HCT116 (cell line): ENCODE data around the gene APBA1. TPM values are rescaled to one million over a fixed set of nuclear protein-coding genes. Genes with fewer than 3 reads are reported as not detected.

Experiments used
- ATAC-seq: fragments of 200-7000 bp; cut with Tn5 transposase; 2 replicates; pipeline ENCODE4 v1.9.1; 2020; ENCODE audit warnings: mild to moderate bottlenecking, moderate library complexity
- BruUV-seq: library from RNA; stranded (reverse); fragments of 400-500 nt; replicated peaks from 2 replicates; lab custom pipeline; 2021; lab: Mats Ljungman, UMichigan
- CTCF ChIA-PET: fragments of 300-600 bp; sonication (Branson Sonifier 250); formaldehyde crosslinking; loops from one replicate; lab custom pipeline; 2021; ENCODE audit warnings: antibody characterized with exemption; lab: Charles Lee
- POLR2A ChIA-PET: fragments of 300-600, 350-600 bp; sonication (Branson Sonifier 250); formaldehyde crosslinking; loops from one replicate; lab custom pipeline; 2021; ENCODE audit warnings: antibody characterized with exemption; lab: Charles Lee
- RAD21 ChIA-PET, 2 experiments: fragments of 300-600 bp; sonication (Branson Sonifier 250); formaldehyde crosslinking; loops; one replicate each; lab custom pipeline; 2023; ENCODE audit warnings: low total read pairs in 2 of 2; ENCODE audit not compliant: uncharacterized antibody in 2 of 2, unreplicated experiment in 2 of 2, low non-redundant PET in 1 of 2; lab: Charles Lee
- DNase-seq: peaks from one replicate; pipeline ENCODE4 v3.0.0-alpha.2; 2010; ENCODE audit warnings: low read depth, low spot score
- H2AFZ ChIP-seq: fragments of 200-600 bp; shearing (Covaris generic), sonication (generic); 2 replicates; pipeline ENCODE4 v1.6.1; 2017; ENCODE audit warnings: low read depth, mixed run types, mixed read lengths, antibody characterized with exemption, low read length; ENCODE audit not compliant: poor library complexity, severe bottlenecking
- H3K27ac ChIP-seq: 2 replicates; pipeline ENCODE4 v1.5.1; 2012; ENCODE audit warnings: low read depth, low read length
- H3K27me3 ChIP-seq: fragments of 200-600 bp; sonication (generic); 2 replicates; pipeline ENCODE4 v1.6.1; 2016; ENCODE audit warnings: mixed run types, low read length, mixed read lengths; ENCODE audit not compliant: insufficient read depth
- H3K36me3 ChIP-seq, 2 experiments: fragments of 200-500 bp in 1 of 2; fragments of 200-600 bp in 1 of 2; sonication (Bioruptor generic) in 1 of 2; sonication (generic) in 1 of 2; 2 replicates each; pipeline versions ENCODE4 v1.5.1 to v1.6.1; 2014 to 2016; ENCODE audit warnings: low read length in 2 of 2, inconsistent platforms in 1 of 2, mixed read lengths in 1 of 2, mixed run types in 1 of 2; ENCODE audit not compliant: insufficient read depth in 2 of 2, control insufficient read depth in 1 of 2
- H3K4me1 ChIP-seq, 2 experiments: fragments of 200-600 bp in 1 of 2; sonication (generic) in 1 of 2; 2 replicates each; pipeline versions ENCODE4 v1.5.1 to v1.6.1; 2012 to 2017; ENCODE audit warnings: low read length in 2 of 2, inconsistent platforms in 1 of 2, mild to moderate bottlenecking in 1 of 2, mixed read lengths in 1 of 2, mixed run types in 1 of 2, moderate library complexity in 1 of 2; ENCODE audit not compliant: insufficient read depth in 2 of 2, control insufficient read depth in 1 of 2
- H3K4me2 ChIP-seq: fragments of 200-600 bp; sonication (generic); 2 replicates; pipeline ENCODE4 v1.6.1; 2017; ENCODE audit warnings: mixed run types, low read length, mixed read lengths
- H3K4me3 ChIP-seq, 2 experiments: fragments of 200-600 bp in 1 of 2; sonication (generic) in 1 of 2; replicated peaks in 1 of 2; 2 replicates each; pipeline ENCODE4 v1.5.1; 2011 to 2016; ENCODE audit warnings: low read length in 2 of 2, control low read depth in 1 of 2, low read depth in 1 of 2, mild to moderate bottlenecking in 1 of 2, mixed read lengths in 1 of 2, mixed run types in 1 of 2
- H3K79me2 ChIP-seq: fragments of 200-600 bp; sonication (generic); 2 replicates; pipeline ENCODE4 v1.6.1; 2017; ENCODE audit warnings: mild to moderate bottlenecking, mixed run types, low read length, moderate library complexity, mixed read lengths; ENCODE audit not compliant: insufficient read depth
- H3K9ac ChIP-seq: fragments of 200-600 bp; sonication (generic); 2 replicates; pipeline ENCODE4 v1.6.1; 2016; ENCODE audit warnings: low read length, mixed read lengths
- H3K9me2 ChIP-seq: fragments of 200-600 bp; sonication (generic), shearing (Covaris generic); 2 replicates; pipeline ENCODE4 v1.6.1; 2017; ENCODE audit warnings: mixed run types, mild to moderate bottlenecking, moderate library complexity; ENCODE audit not compliant: insufficient read depth
- H3K9me3 ChIP-seq, 2 experiments: fragments of 200-500 bp in 1 of 2; fragments of 200-600 bp in 1 of 2; sonication (Bioruptor generic) in 1 of 2; sonication (generic) in 1 of 2; 2 replicates each; pipeline ENCODE4 v1.6.1; 2014 to 2017; ENCODE audit warnings: low read length in 2 of 2, mixed read lengths in 2 of 2, inconsistent platforms in 1 of 2, low read depth in 1 of 2, mild to moderate bottlenecking in 1 of 2, mixed run types in 1 of 2, moderate library complexity in 1 of 2; ENCODE audit not compliant: control insufficient read depth in 1 of 2, insufficient read depth in 1 of 2
- H4K20me1 ChIP-seq: fragments of 200-600 bp; sonication (generic), shearing (Covaris generic); 2 replicates; pipeline ENCODE4 v1.6.1; 2017; ENCODE audit warnings: mixed run types, mild to moderate bottlenecking, moderate library complexity; ENCODE audit not compliant: insufficient read depth
- CBX3 ChIP-seq: IDR thresholded peaks from 2 replicates; pipeline ENCODE4 v1.6.1; 2012; ENCODE audit warnings: low read depth
- CEBPB ChIP-seq: IDR thresholded peaks from 2 replicates; pipeline ENCODE4 v1.6.1; 2012; ENCODE audit warnings: low read depth
- EGR1 ChIP-seq: IDR thresholded peaks from 2 replicates; pipeline ENCODE4 v1.6.1; 2012; ENCODE audit warnings: low read depth
- EZH2 ChIP-seq: fragments of 200-600 bp; sonication (generic); IDR thresholded peaks from 2 replicates; pipeline ENCODE4 v1.6.1; 2017; ENCODE audit warnings: antibody characterized with exemption, mixed run types
- EZH2phosphoT487 ChIP-seq: fragments of 200-600 bp; IDR thresholded peaks from 2 replicates; pipeline ENCODE4 v1.6.1; 2018; ENCODE audit warnings: antibody characterized with exemption, borderline replicate concordance
- FOSL1 ChIP-seq: IDR thresholded peaks from 2 replicates; pipeline ENCODE4 v1.6.1; 2012; ENCODE audit warnings: low read depth
- JUND ChIP-seq: IDR thresholded peaks from 2 replicates; pipeline ENCODE4 v1.6.1; 2012
- RAD21 ChIP-seq: IDR thresholded peaks from 2 replicates; pipeline ENCODE4 v1.6.1; 2012; ENCODE audit warnings: low read depth, mild to moderate bottlenecking
- SIN3A ChIP-seq: IDR thresholded peaks from 2 replicates; pipeline ENCODE4 v1.6.1; 2012; ENCODE audit warnings: low read depth
- SP1 ChIP-seq: IDR thresholded peaks from 2 replicates; pipeline ENCODE4 v1.6.1; 2012; ENCODE audit warnings: low read depth
- SRF ChIP-seq: IDR thresholded peaks from 2 replicates; pipeline ENCODE4 v1.6.1; 2012; ENCODE audit warnings: low read depth
- YY1 ChIP-seq: IDR thresholded peaks from 2 replicates; pipeline ENCODE4 v1.6.1; 2011; ENCODE audit warnings: low read length, low read depth, moderate library complexity, mild to moderate bottlenecking; ENCODE audit not compliant: insufficient replicate concordance; ENCODE audit errors: extremely low read depth
- ZFX ChIP-seq: fragments of 450-650 bp; IDR thresholded peaks from 2 replicates; pipeline ENCODE4 v1.6.1; 2017
- ZNF274 ChIP-seq: fragments of 200-500 bp; sonication (Bioruptor generic); IDR thresholded peaks from 2 replicates; pipeline ENCODE4 v1.6.1; 2014; ENCODE audit warnings: mild to moderate bottlenecking, low read depth, low read length, inconsistent platforms
- intact Hi-C: fragments of 100-400 bp; cut with micrococcal nuclease; formaldehyde crosslinking; loops from 2 replicates; pipeline ENCODE4 v1.10.0; 2022
- total RNA-seq: library from RNA; stranded (reverse); gene quantifications from one replicate; pipeline ENCODE4 v1.2.1, GENCODE V29; 2021; ENCODE audit not compliant: unreplicated experiment
- TF ChIP-seq, protein P1 (sequence below): IDR thresholded peaks from 2 replicates; pipeline ENCODE4 v1.6.1; 2012
- TF ChIP-seq, protein P2 (sequence below): IDR thresholded peaks from 2 replicates; pipeline ENCODE4 v1.6.1; 2011; ENCODE audit warnings: mild to moderate bottlenecking, low read length, moderate library complexity; ENCODE audit not compliant: insufficient replicate concordance; ENCODE audit errors: extremely low read depth

Gene APBA1
- total RNA-seq, 1 experiment from 2014 or later: 0.20 TPM

DNA sequence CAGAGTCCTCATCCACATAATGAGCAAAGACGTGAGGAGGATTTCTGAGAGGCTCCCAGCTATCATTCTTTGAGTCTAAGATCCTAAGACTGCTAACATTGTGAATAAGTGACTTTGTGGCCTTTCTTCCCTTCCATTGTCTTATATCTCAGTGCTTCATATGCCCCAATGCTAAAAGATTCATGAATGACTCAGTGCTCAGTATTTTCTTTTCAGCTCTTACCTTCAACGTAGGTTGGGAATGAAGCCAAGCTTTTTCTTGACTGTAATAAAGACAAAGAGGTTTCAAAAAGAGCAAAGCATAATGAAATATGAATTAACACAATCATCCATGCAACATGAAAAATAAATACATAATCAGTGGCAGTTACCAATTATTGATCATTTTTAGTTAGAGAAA is 200.7 kb downstream of the APBA1 start:
- Histone ChIP-seq H3K36me3 (no peaks in the 10 kb centered on the region), H3K27ac (no peak overlapping the region), H3K9me3 (no peaks in the 10 kb centered on the region), H3K4me1 (no peaks in the 10 kb centered on the region), H2AFZ (no peak overlapping the region), H3K27me3 (peaks cover 32% of the 10 kb centered on the region), H3K79me2 (no peaks in the 10 kb centered on the region), H3K4me2 (no peak overlapping the region), H3K9ac (no peak overlapping the region), H3K4me3 (no peak overlapping the region), H3K9me2 (no peaks in the 10 kb centered on the region), H4K20me1 (no peaks in the 10 kb centered on the region)
- DNase-seq (no peak), ATAC-seq (no peak)
- intact Hi-C loops: no loop called here
- no TSS peak for BruUV-seq
- ChIA-PET POLR2A (no interaction called here), RAD21 (no interaction called here), CTCF (no interaction called here)
- TF ChIP-seq ZFX: no peak
- no peak for TF ChIP-seq EZH2phosphoT487
- TF ChIP-seq ZNF274: no peak
- no peak for TF ChIP-seq CBX3
- TF ChIP-seq, protein P1, sequence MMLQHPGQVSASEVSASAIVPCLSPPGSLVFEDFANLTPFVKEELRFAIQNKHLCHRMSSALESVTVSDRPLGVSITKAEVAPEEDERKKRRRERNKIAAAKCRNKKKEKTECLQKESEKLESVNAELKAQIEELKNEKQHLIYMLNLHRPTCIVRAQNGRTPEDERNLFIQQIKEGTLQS: no peak
- no peak for TF ChIP-seq RAD21
- TF ChIP-seq SIN3A: no peak
- TF ChIP-seq EZH2: no peak
- TF ChIP-seq YY1: no peak
- TF ChIP-seq SP1: no peak
- TF ChIP-seq JUND: no peak

DNA sequence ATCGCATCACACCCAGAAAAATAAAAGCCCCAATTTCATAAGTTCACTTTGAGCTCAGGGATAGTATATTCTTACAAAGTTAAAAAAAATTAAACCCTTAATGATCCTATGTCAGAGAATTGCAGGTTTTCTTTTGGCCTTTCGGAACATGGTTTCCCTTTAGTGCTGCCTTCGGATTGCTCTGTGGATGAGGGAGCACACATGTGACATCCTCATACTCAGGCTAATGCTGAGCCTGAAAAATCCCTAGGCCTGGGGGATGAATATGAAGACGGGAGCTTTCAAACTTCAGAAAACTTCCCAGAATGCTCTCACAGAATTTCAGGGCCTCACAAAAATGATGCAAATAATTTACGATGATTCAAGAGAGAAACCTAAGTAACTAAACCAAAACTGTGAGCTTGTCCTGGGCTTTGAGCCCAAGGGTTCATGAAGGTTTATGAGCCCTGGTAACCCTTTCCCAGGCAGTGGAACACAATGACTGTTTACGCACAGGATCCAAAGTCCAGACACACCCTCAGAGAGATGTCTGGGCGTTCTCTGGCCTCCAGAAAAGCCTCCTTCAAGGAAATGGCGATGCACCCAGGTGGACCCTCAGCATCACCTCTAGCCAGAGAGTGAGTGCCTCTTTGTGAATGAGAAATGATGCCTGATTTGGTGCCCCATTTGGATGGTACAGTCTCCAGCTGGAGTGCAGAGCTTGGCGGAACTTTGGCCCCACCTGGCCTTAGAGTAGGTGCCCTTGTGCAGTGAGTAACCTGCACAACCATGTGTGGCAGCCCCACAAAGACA is 201.8 kb downstream of the APBA1 start:
- Histone ChIP-seq H3K4me1 (no peaks in the 10 kb centered on the region), H3K79me2 (no peaks in the 10 kb centered on the region), H3K9ac (no peak overlapping the region), H3K4me3 (no peak overlapping the region), H3K4me2 (no peak overlapping the region), H3K27ac (no peak overlapping the region), H3K9me2 (no peaks in the 10 kb centered on the region), H4K20me1 (no peaks in the 10 kb centered on the region), H2AFZ (no peak overlapping the region), H3K27me3 (peaks cover 27% of the 10 kb centered on the region), H3K9me3 (no peaks in the 10 kb centered on the region), H3K36me3 (no peaks in the 10 kb centered on the region)
- RAD21 ChIA-PET: no interaction called here
- intact Hi-C loops: no loop called here
- POLR2A ChIA-PET: no interaction called here
- no peak for ATAC-seq
- DNase-seq: no peak
- TF ChIP-seq, protein P2, sequence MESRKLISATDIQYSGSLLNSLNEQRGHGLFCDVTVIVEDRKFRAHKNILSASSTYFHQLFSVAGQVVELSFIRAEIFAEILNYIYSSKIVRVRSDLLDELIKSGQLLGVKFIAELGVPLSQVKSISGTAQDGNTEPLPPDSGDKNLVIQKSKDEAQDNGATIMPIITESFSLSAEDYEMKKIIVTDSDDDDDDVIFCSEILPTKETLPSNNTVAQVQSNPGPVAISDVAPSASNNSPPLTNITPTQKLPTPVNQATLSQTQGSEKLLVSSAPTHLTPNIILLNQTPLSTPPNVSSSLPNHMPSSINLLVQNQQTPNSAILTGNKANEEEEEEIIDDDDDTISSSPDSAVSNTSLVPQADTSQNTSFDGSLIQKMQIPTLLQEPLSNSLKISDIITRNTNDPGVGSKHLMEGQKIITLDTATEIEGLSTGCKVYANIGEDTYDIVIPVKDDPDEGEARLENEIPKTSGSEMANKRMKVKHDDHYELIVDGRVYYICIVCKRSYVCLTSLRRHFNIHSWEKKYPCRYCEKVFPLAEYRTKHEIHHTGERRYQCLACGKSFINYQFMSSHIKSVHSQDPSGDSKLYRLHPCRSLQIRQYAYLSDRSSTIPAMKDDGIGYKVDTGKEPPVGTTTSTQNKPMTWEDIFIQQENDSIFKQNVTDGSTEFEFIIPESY: no peak
- TF ChIP-seq CEBPB (no peak), SRF (no peak), SIN3A (no peak), RAD21 (no peak), EGR1 (no peak), FOSL1 (no peak), SP1 (no peak)
- TF ChIP-seq, protein P1: no peak
- no TSS peak for BruUV-seq
- CTCF ChIA-PET: no interaction called here
